Peyer's patch (tissue), 4 donors: ENCODE data around the gene MILR1.

Experiments used
- CTCF ChIP-seq, 6 experiments: fragments of 450-650 bp in 4 of 6; fragments of 200-600 bp in 2 of 6; sonication (generic) in 1 of 6; IDR thresholded peaks; one replicate each; pipeline ENCODE4 v1.5.1; 2017 to 2019; ENCODE audit warnings: antibody characterized with exemption in 6 of 6, mild to moderate bottlenecking in 3 of 6, moderate library complexity in 1 of 6
- POLR2A ChIP-seq, 2 donors: fragments of 450-650 bp; IDR thresholded peaks; one replicate each; pipeline ENCODE4 v1.5.1; 2017; ENCODE audit warnings: antibody characterized with exemption in 2 of 2, mild to moderate bottlenecking in 2 of 2, moderate library complexity in 2 of 2

GRCh38 chr17:64515829-64516228, 66.9 kb downstream of the MILR1 start:
- TF ChIP-seq CTCF (IDR thresholded peaks at IDR 0.05) (no peak), POLR2A (IDR thresholded peaks at IDR 0.05) (no peak)
